ENCODE data around the gene TRDMT1.

DNA sequence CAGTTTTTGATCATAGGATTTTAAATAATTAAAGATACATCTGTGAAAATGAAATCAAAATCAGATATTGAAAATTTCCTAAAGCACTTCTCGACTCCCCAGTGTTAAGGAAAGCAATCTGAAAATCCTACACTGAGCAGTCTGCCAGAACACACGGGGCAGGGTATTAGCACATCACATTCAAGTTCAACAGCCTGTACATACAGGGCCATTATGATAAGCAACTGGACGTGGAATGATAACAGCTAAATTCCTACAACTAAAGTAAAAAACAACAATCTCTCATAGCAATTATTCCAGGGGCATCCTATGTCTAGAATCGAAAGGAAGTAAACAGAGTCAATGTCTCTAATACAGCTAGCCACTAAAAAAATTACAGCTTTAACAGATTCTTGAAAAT, 31.7 kb downstream of the TRDMT1 start:
- TF ChIP-seq CTCF (IDR thresholded peaks at IDR 0.05) (no peak), POLR2A (IDR thresholded peaks at IDR 0.05) (no peak)

Measured in thyroid gland (tissue), 4 donors.